GM21529 (cell line): ENCODE data around the gene NUP93.
"Not testable (repeated sequence)": the region's sequence is repeated elsewhere in the genome, so short reads cannot be mapped to it uniquely, and the experiment has no call there.

Experiments used
- ATAC-seq: cut with Tn5 transposase; IDR thresholded peaks from one replicate; pipeline ENCODE4 v1.9.1; 2021; ENCODE audit not compliant: unreplicated experiment

Gene NUP93

DNA sequence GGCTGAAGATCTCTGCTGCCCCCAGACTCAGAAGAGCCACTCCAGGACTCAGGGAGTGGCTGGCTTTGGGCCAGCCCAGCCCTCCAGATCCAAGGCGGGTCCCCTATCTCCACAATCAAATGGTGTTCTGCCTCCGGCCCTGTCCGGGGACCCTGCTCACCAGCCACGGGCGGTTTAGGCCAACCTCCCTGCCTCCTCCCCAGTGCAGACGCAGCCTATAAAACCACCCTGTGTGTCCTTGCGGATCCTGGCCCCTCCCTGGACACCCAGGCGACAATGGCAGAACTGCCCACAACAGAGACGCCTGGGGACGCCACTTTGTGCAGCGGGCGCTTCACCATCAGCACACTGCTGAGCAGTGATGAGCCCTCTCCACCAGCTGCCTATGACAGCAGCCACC is 135.0 kb downstream of the NUP93 start, which contains the start of gene SLC12A3:
Gene SLC12A3, plus strand, starts transcription at position 248 of the 400 bp plus-strand sequence. Its CDS starts 29 bp downstream, at position 277.
- no peak for ATAC-seq

DNA sequence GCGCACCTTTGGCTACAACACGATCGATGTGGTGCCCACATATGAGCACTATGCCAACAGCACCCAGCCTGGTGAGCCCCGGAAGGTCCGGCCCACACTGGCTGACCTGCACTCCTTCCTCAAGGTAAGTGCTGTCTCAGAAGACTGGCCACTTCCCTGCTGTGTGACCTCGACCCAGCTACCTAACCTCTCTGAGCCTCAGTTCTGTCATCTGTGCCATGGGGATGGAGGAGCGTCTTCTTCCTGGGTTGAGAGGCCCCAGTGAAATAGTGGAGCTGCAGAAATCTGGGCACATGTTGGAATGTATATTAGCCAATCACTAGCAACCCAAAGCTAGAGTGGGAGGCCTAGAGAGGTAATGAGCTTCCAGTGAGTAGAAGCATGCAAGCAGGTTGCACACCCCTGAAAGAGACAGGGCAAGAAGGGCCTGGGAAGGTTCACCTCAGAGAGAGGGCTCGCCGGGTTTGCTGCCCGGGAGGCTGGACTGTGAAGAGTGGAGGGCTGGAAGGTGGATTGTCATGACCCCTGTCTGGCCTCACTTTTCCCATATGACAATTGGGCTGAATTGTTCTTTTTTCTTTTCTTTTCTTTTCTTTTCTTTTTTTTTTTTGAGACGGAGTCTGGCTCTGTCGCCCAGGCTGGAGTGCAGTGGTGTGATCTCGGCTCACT is 135.6 kb downstream of the NUP93 start:
- no peak for ATAC-seq

DNA sequence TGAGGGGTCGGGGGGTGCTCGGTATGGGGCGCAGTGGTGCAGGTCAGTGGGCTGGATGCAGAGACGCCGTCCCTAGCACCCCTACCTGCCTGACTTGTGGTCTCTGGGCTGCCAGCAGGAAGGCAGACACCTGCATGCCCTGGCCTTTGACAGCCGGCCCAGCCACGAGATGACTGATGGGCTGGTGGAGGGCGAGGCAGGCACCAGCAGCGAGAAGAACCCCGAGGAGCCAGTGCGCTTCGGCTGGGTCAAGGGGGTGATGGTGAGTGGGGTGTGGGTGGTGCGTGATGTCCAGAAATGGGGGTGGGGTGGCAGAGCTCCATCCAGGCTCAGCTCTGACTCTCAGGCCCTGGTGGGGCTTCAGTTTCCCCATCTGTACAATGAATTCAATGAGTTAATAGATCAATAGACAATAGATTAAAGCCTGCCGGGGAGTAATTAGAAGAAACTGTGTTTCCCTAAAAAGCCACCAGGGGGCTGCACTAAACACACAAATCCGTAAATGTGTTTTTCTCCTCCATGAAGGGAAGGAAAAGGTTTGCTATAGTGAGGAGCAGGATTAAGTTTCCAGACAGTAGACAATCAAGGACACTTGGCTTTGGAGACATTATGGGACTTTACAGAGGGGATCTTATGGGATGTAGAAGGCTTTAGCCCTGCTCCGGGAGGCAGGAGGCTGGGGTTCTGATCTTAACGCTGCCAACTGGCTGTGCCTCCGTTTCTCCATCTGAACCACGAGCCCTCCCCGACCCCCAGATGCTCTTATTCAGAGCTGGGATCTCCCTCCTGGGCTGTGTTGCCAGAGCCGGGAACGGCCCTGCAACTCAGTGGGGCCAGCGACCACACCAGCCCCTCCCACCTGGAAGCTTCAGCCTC is 137.3 kb downstream of the NUP93 start:
- ATAC-seq, result no peak

DNA sequence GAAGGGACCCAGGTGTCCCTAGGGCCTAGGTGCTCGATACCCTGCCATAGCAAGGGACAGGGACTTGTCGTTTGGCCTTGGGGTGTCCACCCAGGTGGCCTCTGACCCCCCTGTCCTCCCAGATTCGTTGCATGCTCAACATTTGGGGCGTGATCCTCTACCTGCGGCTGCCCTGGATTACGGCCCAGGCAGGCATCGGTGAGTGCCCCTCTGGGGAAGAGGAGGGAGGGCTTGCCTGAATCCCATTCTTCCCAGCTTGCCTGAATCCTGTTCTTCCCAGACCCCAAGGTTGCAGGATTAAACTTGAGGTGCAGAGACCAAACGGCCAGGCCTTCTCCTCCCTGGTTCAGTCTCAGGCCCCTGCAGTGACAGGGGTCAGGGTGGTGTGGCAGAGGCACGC is 138.2 kb downstream of the NUP93 start:
- ATAC-seq, result no peak

DNA sequence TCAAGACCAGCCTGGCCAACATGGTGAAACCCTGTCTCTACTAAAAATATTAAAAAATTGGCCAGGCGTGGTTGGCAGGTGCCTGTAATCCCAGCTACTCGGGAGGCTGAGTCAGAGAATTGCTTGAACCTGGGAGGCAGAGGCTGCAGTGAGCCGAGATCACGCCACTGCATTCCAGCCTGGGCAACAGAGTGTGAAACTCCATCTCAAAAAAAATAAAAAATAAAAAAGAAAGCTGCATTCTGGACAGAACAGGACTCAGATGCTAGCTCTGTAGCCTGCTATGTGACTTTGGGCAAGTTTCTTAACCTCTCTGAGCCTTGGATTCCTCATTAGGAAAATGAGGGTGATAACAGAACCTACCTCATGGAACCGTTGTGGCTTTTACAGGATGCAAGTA is 138.8 kb downstream of the NUP93 start:
- not testable (repeated sequence) for ATAC-seq

DNA sequence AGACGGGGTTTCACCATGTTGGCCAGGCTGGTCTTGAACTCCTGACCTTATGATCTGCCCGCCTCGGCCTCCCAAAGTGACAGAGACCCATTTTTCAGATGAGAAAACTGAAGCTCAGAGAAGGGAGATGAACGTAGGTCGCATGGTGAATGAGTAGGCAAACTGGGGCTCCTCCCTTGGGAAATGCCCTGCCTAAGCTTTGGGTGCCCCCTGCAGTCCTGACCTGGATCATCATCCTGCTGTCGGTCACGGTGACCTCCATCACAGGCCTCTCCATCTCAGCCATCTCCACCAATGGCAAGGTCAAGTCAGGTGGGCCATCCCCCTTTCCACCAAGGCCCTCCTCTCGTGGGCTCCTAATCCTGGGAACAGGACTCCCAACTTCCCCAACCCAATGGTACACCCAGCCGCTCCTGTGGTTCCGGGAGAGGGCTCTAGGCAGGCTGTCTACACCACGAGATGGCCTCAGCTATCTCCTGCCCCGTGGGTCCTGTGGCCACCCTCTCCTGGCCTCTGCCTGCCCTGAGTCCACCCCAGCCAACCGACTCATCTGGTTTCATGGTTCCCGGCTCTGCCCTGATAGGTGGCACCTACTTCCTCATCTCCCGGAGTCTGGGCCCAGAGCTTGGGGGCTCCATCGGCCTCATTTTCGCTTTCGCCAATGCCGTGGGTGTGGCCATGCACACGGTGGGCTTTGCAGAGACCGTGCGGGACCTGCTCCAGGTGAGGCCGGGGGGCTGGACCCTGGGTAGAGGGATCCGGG is 139.8 kb downstream of the NUP93 start:
- ATAC-seq, result no peak

DNA sequence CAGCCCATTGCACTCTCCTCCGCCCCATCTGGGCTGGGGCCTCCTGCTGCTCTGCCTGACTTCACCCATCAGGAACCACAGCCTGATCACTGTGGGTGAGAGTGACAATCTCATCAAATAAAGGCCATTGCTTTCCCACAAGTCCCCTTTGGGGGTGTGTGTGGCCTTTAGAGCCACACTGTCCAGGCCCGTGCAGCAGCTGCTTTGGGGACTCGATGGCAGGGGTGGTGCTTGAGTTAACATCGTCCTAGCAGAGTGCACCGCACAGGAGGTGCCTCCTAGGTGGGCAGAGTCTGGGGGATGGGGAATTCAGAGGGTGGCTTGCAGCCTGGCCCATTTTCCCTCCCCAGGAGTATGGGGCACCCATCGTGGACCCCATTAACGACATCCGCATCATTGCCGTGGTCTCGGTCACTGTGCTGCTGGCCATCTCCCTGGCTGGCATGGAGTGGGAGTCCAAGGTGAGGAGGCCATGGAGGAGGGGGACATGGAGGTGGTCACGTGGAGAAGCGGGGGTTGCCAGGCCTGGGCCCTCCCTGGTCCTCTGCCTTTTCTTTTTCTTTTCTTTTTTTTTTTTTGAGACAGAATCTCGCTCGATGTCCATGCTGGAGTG is 140.5 kb downstream of the NUP93 start:
- no peak for ATAC-seq

DNA sequence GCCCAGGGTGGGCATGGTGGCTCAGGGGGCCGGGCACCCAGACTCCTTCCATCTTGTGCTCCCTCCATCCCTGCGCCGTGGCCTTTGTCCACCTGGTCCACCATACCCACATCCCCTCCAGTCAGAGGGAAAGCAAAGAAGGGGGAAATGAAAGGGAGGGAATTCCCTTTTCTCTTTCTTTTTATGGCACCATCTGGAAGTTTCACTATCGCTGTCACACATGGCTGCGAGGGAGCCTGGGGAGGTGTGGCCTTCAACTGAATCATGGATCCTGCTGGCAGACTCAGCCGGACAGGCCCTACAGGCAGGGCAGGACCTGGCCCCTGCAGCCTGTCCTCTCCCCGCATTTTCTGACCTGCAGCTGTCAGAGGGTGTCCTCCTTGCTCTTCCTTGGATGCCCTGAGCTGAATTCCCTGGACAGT is 141.3 kb downstream of the NUP93 start:
- ATAC-seq, result no peak

DNA sequence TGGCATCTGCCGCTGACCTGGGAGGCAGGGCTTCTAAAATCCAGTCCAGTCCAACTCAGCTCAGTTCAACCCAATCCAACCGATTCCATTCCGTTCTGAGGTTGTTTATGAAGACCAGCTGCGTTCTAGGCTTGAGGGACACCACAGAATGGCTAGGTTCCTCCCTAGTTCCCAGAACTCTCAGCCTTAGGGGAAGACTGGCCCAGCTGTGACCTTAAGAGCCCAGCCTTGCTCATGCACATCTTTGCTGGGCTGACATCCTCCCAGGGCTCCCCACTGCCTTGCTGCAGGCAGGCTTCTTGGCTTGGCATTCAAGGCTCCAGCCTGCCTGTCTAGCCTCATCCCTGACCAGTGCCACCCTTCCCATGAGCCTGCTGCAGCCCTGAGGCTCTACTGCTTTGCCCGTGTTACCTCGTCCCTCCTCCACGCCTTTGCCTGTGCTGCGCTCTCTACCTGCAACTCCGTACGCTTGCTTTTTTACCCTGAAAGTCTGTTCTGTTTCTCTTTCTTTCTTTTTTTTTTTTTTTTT is 143.0 kb downstream of the NUP93 start:
- ATAC-seq, result no peak

DNA sequence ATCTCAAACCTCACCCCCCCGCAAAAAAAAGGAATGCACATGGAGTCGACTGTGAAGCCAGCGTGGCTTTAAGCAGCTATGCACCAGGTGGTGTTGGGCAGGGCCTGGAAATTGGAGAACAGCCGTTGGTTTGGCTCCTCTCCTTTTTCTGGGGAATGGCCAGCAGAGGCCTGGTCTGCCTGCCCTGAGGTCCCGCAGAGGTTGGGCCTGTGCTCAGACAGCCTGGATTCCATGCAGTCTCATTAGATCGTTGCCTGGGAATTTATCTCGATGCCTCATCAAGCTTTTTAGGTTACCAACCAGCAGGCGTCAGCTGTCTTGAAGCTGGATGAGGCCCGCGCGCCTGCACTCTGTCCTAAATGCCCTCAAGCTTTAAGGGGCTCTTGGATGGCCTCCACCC is 144.9 kb downstream of the NUP93 start:
- no peak for ATAC-seq

DNA sequence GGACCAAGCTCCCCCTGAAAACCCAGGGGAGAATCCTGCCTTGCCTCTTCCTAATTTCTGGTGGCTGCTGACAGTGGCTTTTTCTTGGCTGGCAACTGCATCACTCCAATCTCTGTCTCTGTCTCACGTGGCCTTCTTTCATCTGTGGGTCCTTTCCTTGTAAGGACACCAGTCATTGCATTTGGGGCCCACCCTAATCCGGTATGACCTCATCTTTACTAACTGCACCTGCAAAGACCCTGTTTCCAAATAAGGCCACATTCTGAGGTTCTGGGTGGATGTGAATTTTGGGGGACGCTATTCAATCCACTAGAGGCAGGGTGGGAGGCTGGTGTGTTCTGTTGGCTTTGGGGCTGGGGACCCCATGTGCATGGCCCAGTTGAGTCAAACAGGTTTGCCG is 146.1 kb downstream of the NUP93 start:
- ATAC-seq, result no peak

DNA sequence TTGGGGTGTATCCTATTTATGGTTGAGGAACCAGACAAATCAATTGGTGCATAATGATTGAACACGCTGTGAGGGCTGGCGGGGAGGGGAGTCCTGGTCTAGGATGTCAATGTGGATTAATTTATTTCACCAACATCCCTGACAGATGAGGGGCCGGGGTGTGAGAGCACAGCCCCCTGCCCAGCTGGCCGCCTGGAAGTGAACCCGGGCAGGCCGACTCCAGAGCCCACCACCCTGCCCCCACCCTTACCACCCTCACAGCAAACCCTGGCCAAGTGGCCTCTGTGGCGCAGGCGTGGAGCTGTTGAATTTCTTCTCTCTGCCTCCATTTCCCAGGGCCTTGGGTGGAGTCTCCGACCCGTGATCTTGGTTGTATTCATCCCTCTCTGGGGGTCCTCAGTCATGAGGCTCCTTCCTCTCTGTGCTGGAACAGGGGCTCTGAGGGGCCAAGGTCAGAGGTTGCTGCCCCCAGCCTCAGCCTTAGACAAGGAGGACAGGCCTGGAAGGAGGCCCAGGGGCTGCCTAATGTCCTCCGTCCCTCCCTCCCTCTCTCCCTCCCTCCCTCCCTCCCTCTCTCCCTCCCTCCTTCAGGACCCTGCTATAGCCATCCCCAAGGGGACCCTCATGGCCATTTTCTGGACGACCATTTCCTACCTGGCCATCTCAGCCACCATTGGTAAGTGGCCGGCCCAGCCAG is 147.7 kb downstream of the NUP93 start:
- no peak for ATAC-seq

DNA sequence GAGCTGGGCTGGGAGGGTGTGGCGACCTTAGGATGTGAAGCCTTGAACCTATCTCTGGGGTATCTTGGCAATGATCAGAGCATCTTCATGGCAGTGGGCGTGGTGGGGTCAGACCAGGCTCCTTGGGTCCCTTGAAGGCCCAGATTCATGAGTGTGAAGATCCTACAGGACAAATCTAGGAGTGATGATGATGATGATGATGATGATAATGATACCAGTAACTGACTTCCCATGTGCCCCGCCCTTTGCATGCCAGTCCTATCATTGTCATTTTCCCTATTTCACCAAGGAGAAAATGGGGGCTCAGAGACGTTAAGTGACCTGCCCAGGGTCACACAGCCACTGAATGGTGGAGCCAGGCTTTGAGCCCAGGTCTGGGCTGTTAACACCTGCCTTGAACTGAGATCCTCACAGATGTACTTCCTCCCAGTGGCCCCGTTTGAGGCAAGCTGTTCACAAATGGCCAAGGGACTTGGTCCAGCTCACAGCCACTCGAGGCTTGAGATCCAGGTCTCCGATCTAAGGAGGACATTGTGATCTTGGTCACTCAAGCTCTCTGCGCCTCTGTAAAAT is 148.4 kb downstream of the NUP93 start:
- no peak for ATAC-seq

DNA sequence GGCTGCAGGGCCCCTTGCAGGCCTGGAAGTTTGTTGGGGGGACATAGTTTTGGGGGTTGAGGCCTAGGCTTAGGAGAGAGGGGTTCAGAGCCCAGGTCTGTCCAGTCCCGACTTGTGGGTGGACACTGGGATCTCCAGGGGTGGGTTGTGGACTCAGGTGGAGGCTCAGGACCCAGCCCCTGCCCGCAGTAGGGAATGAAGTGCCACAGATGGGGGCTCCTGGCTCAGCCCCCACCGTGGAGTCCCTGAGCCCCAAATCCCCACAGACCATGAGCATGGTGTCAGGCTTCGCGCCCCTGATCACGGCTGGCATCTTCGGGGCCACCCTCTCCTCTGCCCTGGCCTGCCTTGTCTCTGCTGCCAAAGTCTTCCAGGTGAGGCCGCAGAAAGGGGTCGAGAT is 149.3 kb downstream of the NUP93 start:
- ATAC-seq, result no peak

DNA sequence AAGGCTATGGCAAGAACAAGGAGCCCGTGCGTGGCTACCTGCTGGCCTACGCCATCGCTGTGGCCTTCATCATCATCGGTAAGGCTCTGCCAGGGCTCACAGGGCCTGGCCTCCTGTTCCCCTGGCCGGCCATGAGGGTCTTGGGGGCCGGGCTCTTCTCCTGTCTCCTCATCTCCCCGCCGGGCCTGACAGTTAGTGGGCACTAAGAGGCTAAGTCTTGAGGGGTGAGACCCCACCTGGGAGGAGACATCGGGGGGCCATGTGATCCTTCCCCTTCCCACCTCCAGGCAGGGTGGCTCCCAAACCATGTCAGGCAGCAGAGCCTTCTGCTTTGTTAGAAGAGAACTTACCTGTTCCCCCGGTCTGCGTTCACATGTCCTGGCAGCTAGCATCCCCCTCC is 150.2 kb downstream of the NUP93 start:
- ATAC-seq, result no peak

DNA sequence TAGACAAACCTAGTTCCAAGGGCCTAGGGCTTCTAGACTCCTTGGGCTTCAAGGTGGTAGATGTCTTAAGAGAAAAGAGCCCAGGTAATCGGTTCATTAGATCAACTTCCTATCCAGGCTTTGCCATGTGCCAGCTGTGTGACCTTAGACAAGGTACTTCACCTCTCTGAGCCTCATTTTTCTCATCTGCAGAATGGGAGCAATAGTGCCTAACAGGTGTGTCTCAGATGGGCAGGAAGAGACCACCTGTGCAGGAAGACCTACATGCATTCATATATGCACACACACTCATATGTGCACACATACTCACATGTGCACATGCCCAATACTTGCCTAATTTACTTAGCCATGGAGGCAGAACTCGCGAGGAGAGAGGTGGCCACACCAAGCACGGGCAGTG is 150.8 kb downstream of the NUP93 start:
- ATAC-seq, result no peak

DNA sequence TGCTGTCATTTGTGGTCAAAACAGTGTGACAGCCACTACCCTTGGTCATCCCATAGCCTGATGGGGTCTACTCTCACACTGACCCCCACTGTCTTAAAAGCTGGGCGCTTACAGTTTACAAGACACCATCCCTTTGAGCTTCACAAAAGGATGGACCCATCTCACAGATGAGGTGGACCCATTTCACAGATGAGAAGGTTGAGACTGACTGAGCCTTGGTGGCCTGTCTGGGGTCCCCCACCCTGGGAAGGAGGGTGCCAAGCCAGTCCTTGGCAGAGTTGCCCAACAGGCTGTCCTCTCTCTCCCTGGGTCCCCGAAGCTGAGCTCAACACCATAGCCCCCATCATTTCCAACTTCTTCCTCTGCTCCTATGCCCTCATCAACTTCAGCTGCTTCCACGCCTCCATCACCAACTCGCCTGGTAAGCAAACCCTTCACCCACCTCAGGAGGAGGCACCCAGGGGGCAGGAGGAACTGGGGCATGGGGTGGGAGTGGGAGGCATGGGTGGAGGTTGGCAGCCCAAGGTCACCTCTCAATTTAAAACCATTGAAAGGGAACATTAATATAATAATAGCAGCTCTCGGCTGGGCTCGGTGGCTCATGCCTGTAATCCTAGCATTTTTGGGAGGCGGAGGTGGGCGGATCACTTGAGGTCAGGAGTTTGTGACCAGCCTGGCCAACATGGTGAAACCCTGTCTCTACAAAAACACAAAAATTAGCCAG is 152.3 kb downstream of the NUP93 start:
- no peak for ATAC-seq

DNA sequence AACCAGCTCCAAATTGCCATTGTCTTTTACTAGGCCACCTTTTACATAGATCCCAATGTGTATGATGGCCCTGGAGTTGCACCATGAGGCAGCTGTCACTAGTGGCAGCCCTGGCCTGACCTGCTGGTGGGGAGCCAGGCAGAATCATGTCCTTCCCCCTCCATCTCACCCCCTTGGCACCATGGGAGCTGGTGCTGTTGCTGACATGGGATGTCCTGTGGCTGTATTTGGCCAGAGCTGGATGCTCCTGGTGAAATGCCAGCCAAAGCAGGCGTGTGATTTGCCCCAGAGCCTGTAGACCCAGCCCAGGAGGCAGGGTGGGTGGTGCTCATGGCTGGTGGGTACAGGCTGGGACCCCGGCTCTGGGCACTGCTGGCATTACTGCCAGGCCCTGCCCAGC is 153.7 kb downstream of the NUP93 start:
- ATAC-seq, result no peak

DNA sequence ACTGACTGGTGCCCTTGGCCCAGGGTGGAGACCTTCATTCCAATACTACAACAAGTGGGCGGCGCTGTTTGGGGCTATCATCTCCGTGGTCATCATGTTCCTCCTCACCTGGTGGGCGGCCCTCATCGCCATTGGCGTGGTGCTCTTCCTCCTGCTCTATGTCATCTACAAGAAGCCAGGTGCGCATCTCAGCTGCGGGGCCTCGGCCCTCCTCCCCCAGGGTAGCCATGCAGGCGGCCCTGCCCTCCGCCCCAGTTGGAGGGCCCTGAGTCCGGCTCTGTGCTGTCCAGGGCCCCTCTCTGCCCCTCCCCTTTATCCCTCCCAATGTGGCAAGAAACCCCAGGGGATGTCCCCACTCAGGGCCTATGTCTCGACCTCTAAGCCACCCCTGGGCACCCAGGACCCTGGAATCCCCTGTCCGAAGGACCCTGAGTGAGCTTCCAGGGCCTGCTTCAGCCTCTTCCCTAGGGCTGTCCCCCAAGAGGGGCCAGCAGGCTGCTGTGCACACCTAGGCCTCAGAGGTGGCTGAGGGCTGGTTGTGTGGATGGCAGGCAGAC is 154.2 kb downstream of the NUP93 start:
- no peak for ATAC-seq
